HFFc6 (cell line): ENCODE measurements around the gene THAP7. TPM values are rescaled to one million over a fixed set of nuclear protein-coding genes. Genes with fewer than 3 reads are reported as not detected.

Experiments
- DNase-seq: peaks from one replicate; pipeline ENCODE4 v3.0.0-alpha.2; 2018
- H3K27ac Mint-ChIP-seq: 2 replicates; pipeline ENCODE4 v1.8.0; 2020; ENCODE audit warnings: mild to moderate bottlenecking, mixed read lengths
- H3K27me3 Mint-ChIP-seq: 2 replicates; pipeline ENCODE4 v1.8.0; 2021; ENCODE audit warnings: mild to moderate bottlenecking, moderate library complexity, mixed read lengths; ENCODE audit not compliant: insufficient read depth
- H3K36me3 Mint-ChIP-seq: 2 replicates; pipeline ENCODE4 v1.8.0; 2021; ENCODE audit warnings: low read depth, mixed read lengths
- H3K4me1 Mint-ChIP-seq: 2 replicates; pipeline ENCODE4 v1.8.0; 2020; ENCODE audit warnings: low read depth, mixed read lengths
- H3K4me3 Mint-ChIP-seq: 2 replicates; pipeline ENCODE4 v1.8.0; 2020; ENCODE audit warnings: mild to moderate bottlenecking, moderate library complexity, mixed read lengths
- H3K9me3 Mint-ChIP-seq: 2 replicates; pipeline ENCODE4 v1.8.0; 2020; ENCODE audit warnings: mild to moderate bottlenecking, mixed read lengths
- CTCF ChIP-seq: fragments of 200-600 bp; sonication (generic); IDR thresholded peaks from 2 replicates; pipeline ENCODE4 v1.5.0; 2021; ENCODE audit warnings: antibody characterized with exemption, mild to moderate bottlenecking
- total RNA-seq, 6 experiments: library from RNA; stranded (reverse); fragmentation: NEBNext Ultra II Directional; extraction: Animal tissue kit (Norgen Biotek cat#: 25700); gene quantifications; 2 replicates in 1 of 6; 3 replicates in 5 of 6; pipeline ENCODE4 v1.2.3, GENCODE V29; 2021

THAP7 gene
- total RNA-seq, 6 experiments from 2014 or later = 17.8 to 23.1 (median 21.1) TPM

DNA sequence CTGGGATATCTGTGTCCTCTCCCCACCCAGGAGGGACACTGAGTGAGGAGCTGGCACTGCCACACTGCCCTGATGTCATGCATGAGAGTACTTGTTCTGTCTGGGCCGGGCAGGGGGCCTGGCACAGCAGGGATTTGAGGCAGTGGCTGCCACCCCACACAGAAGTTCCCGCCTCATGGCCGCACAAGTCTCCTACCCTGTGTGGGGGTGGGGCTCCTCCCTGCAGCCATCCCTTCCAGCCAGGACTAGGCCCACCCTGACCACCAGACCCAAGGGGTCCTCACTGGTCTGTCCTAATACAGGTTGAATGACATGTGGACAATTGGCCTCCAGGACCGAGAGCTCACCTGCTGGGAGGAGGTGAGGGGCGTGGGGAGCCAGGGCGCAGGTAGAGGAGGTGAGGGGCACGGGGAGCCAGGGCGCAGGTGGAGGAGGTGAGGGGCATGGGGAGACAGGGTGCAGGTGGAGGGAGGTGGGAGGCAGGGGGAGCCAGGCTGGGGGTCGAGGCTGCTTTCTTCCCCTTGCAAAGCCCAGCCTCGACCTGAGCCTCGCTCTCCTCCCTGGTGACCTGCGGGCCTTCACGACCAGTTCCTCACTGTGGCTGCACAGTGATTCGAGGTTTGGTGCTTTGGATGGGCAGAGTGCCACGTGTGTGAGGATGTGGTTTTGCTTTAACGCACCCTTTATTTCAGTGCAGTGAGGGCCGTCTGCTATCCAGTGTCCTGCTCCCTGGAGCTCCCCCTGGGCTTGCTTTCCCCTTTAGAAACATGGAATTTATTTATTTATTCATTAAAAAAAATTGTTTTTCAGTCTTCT is 12.4 kb downstream of the THAP7 start:
- no peak for TF ChIP-seq CTCF
- DNase-seq = no peak
- H3K4me3 Mint-ChIP-seq = no peak overlapping the region
- H3K27ac Mint-ChIP-seq = no peak overlapping the region
- no peaks in the 10 kb centered on the region for H3K27me3 Mint-ChIP-seq
- H3K9me3 Mint-ChIP-seq = no peaks in the 10 kb centered on the region
- peaks cover 11% of the 10 kb centered on the region; the same call in 1 of the 2 replicates for H3K36me3 Mint-ChIP-seq
- H3K4me1 Mint-ChIP-seq = no peaks in the 10 kb centered on the region

- DNase-seq = no peak
- Mint-ChIP-seq H3K36me3 (peaks cover 16% of the 10 kb centered on the region), H3K9me3 (no peaks in the 10 kb centered on the region)
Observed at GRCh38 chr22:20988573-20989322, 13.2 kb downstream of the THAP7 start.

DNA sequence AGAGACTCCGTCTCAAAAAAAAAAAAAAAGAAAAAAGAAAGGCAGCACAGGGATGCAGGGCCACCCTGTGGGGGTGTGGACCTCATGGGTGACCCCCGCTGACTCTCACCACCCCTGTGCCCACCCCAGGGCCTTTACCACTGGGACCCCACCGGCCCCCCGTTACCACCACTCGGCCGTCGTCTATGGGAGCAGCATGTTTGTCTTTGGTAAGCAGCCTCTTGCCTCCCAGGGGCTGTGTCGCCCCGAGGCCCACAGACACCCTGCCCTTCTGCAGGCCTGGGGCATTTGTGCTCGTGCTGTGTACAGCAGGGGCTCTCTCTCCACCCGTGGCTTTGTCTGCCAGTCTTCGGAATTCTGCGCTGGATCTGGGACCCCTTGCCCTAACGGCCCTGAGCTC is 14.5 kb downstream of the THAP7 start:
- Mint-ChIP-seq H3K36me3 (peaks cover 17% of the 10 kb centered on the region), H3K9me3 (no peaks in the 10 kb centered on the region), H3K4me1 (peaks cover 14% of the 10 kb centered on the region), H3K4me3 (no peak overlapping the region), H3K27ac (no peak overlapping the region), H3K27me3 (no peaks in the 10 kb centered on the region; the same call in 1 of the 2 replicates)
- no peak for TF ChIP-seq CTCF
- DNase-seq = no peak

More at GRCh38 chr22:20988573-20989322, 13.2 kb downstream of the THAP7 start:
- no peak overlapping the region for H3K4me3 Mint-ChIP-seq
- no peak for TF ChIP-seq CTCF
- no peaks in the 10 kb centered on the region; the same call in 1 of the 2 replicates for H3K27me3 Mint-ChIP-seq
- peaks cover 5% of the 10 kb centered on the region for H3K4me1 Mint-ChIP-seq
- no peak overlapping the region for H3K27ac Mint-ChIP-seq

DNA sequence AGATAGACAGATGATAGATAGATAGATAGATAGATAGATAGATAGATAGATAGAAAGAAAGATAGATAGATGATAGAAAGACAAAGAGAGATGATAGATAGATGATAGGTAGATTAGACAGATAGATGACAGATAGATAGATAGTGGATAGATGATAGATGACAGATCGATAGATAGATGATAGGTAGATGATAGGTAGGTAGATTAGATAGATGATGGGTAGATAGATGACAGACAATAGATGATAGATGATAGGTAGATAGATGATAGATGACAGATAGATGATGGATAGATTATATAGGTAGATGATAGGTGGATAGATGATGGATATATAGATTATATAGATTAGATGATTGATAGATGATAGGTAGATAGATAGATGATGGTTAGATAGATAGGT is 15.6 kb downstream of the THAP7 start:
- TF ChIP-seq CTCF = no peak
- Mint-ChIP-seq H3K4me3 (no peak overlapping the region), H3K9me3 (no peaks in the 10 kb centered on the region), H3K27ac (no peak overlapping the region), H3K36me3 (peaks cover 17% of the 10 kb centered on the region), H3K4me1 (peaks cover 16% of the 10 kb centered on the region), H3K27me3 (no peaks in the 10 kb centered on the region; the same call in 1 of the 2 replicates)
- no peak for DNase-seq

- Mint-ChIP-seq H3K4me3 (no peak overlapping the region), H3K27me3 (no peaks in the 10 kb centered on the region; the same call in 1 of the 2 replicates), H3K9me3 (no peaks in the 10 kb centered on the region), H3K4me1 (peaks cover 23% of the 10 kb centered on the region), H3K27ac (no peak overlapping the region), H3K36me3 (peaks cover 17% of the 10 kb centered on the region)
- no peak for DNase-seq
- TF ChIP-seq CTCF = no peak
Observed at GRCh38 chr22:20985720-20986119, 16.2 kb downstream of the THAP7 start.
